Measurements from ENCODE around the gene TIMM13.
"Not testable (repeated sequence)": the region's sequence is repeated elsewhere in the genome, so short reads cannot be mapped to it uniquely, and the experiment has no call there.

TIMM13 gene

GRCh38 chr19:2461751-2462634, 34.6 kb upstream of the TIMM13 start:
- DNase-seq (ENCODE audit: low read depth in 1 of 2, low spot score in 1 of 2) = no peak
- Histone ChIP-seq H3K27ac (replicated peaks) (no peak overlapping the region), H3K4me3 (replicated peaks; ENCODE audit: insufficient read depth, low read length) (peak overlapping the region; percentile 53), H3K27me3 (ENCODE audit: insufficient read depth, poor library complexity, severe bottlenecking) (no peaks in the 10 kb centered on the region)
- TF ChIP-seq SPI1 (IDR thresholded peaks at IDR 0.05; ENCODE audit: borderline replicate concordance, low read depth) = no peak
- no peak for TF ChIP-seq CTCF (IDR thresholded peaks at IDR 0.05; ENCODE audit: insufficient read depth, low read length)
- TF ChIP-seq POLR2AphosphoS5 (IDR thresholded peaks at IDR 0.05; ENCODE audit: low read depth) = no peak
- TF ChIP-seq GABPA (IDR thresholded peaks at IDR 0.05; ENCODE audit: low read depth) = no peak
- no peak for TF ChIP-seq REST (IDR thresholded peaks at IDR 0.05; ENCODE audit: insufficient replicate concordance, low read depth)

GRCh38 chr19:2460245-2460644, 32.9 kb upstream of the TIMM13 start:
- DNase-seq (ENCODE audit: low read depth in 1 of 2, low spot score in 1 of 2) = no peak
- H3K27ac ChIP-seq (replicated peaks) = no peak overlapping the region
- no peak overlapping the region for H3K4me3 ChIP-seq (replicated peaks; ENCODE audit: insufficient read depth, low read length)
- TF ChIP-seq CTCF (IDR thresholded peaks at IDR 0.05; ENCODE audit: insufficient read depth, low read length) (no peak), GABPA (IDR thresholded peaks at IDR 0.05; ENCODE audit: low read depth) (no peak), SPI1 (IDR thresholded peaks at IDR 0.05; ENCODE audit: borderline replicate concordance, low read depth) (no peak), REST (IDR thresholded peaks at IDR 0.05; ENCODE audit: insufficient replicate concordance, low read depth) (no peak), POLR2AphosphoS5 (IDR thresholded peaks at IDR 0.05; ENCODE audit: low read depth) (no peak)
- H3K27me3 ChIP-seq (ENCODE audit: insufficient read depth, poor library complexity, severe bottlenecking) = no peaks in the 10 kb centered on the region

- DNase-seq (ENCODE audit: low read depth in 1 of 2, low spot score in 1 of 2); H3K4me3 ChIP-seq (replicated peaks; ENCODE audit: insufficient read depth, low read length); H3K27ac ChIP-seq (replicated peaks); H3K27me3 ChIP-seq (ENCODE audit: insufficient read depth, poor library complexity, severe bottlenecking): not testable (repeated sequence)
Observed at GRCh38 chr19:2458776-2459175, 31.4 kb upstream of the TIMM13 start.

GRCh38 chr19:2458054-2458453, 30.7 kb upstream of the TIMM13 start:
- no peak for TF ChIP-seq POLR2AphosphoS5 (IDR thresholded peaks at IDR 0.05; ENCODE audit: low read depth)
- Histone ChIP-seq H3K27me3 (ENCODE audit: insufficient read depth, poor library complexity, severe bottlenecking) (no peaks in the 10 kb centered on the region), H3K4me3 (replicated peaks; ENCODE audit: insufficient read depth, low read length) (no peak overlapping the region), H3K27ac (replicated peaks) (no peak overlapping the region)
- no peak for DNase-seq (ENCODE audit: low read depth in 1 of 2, low spot score in 1 of 2)
